C1 segment of cervical spinal cord (tissue), 14 donors: Measurements from ENCODE around the gene RABEP1.
A peak's percentile ranks its signal among the peaks of the same experiment; 100 is the strongest.

ENCODE experiments used
- DNase-seq, 14 donors: peaks; one replicate each; lab custom pipeline; 2025; lab: John Stamatoyannopoulos, UW

Gene RABEP1

DNA sequence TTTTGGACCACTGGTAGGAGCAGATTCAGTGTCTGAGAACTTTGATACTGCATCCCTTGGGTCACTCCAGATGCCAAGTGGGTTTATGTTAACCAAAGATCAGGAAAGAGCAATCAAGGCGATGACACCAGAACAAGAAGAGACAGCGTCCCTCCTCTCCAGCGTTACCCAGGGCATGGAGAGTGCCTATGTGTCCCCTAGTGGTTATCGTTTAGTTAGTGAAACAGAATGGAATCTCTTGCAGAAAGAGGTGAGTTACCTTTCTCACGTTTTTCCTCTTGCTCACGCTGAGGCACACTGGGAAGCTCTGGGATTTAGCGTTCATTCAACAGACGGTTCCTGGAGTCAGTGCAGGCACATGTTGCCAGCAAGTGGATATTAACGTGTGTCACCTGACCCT lies 79.3 kb downstream of the RABEP1 start:
- DNase-seq = no peak

DNA sequence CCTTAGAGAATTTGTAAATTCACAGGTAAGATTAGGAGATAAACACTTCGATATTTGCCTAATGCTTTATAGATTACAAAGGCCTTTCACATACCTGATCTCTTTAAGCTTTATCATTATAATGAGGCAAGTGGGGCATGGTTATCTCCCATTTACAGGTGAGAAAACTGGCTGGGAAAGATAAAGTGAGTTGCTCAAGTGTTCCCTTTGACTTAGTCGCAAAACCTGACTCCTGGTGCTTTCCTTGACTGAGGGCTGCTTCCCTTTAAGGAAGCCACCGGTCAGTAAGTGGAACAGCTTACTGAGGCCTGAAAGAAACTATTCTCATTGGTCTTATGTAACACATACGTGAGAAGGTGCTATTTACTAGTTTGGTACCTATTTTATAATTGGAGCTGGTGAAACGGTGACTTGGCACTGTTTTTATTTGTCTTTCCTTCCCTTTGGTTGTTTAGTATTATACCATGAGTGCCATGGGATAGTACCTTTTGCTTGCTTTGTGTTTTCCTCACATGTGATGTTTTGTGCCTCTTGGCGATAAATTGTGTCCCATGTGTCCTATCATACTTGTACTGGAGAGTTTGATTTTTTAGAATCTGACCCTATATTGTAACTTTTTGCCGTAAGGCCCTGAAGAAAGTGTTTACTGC lies 80.2 kb downstream of the RABEP1 start:
- DNase-seq = no peak

DNA sequence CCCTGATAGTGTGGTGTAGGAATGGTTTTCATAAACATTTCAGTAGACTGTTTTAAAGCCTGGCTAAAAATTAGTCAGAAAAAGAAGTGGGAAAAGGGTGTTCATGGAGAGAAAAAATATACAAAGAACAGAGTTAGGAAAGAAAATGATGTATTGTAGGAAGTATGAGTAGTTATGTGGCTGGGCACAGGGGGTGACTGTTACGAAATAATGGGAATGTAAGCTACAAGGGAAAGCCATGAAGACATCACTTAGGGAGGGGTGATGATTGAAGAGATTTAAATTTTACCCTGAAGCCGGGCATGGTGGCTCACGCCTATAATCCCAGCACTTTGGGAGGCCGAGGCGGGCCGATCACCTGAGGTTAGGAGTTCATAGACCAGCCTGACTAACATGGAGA lies 82.1 kb downstream of the RABEP1 start:
- no peak for DNase-seq

DNA sequence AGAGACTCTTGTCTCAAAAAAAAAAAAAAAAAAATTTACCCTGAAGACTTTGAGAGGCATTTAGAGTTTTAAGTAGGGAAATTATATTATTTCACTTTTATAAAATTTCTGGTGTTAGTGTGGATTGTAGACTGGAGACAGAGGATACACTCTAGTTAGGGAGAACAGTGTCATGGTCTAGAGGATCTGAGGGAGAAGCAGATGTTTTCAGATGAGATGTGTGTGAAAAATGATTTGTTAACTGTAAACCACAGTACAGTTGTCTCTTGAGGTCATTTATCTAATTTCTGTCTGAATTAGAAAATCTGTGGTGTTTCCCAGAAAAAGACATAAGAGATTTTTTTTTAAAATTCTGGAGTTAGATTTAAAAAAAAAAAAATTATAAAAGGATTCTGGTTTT lies 82.6 kb downstream of the RABEP1 start:
- DNase-seq = no peak

DNA sequence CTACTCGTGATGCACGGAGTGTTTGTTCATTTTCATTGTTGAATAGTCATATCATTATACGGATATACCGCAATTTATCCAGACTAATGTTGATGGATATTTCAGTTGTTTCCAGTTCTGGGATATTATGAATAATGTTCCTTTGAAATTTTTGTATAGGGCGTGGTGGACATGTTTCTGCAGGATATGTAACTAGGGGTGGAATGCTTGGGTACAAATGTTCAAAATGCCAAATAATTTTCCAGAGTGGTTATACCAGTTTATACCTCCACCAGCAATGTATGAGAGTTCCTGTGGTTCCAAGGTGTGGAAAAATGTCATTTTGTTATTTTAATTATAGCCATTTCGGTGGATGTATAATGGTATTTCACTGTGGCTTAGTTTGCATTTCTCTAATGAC lies 83.7 kb downstream of the RABEP1 start:
- DNase-seq = no peak

DNA sequence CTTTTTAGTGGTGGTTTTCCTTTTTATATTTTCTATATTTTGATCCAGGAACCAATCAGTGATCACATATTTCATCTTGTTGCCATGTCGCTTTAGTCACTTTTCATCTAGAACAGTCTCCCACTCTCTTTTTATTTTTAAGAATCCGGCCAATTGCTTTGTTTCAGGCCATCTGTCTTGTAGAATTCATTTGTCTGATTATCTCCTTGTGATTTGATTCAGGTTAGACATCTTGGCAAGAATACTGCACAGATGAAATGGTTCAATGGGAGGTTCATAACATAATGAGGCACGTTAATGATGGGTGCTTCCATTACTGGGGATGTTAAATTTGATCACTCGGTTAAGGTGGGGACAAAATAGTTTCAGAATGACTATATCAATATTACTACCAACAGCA lies 88.3 kb downstream of the RABEP1 start:
- DNase-seq = peak in 1 of 14 donors; percentile 20

DNA sequence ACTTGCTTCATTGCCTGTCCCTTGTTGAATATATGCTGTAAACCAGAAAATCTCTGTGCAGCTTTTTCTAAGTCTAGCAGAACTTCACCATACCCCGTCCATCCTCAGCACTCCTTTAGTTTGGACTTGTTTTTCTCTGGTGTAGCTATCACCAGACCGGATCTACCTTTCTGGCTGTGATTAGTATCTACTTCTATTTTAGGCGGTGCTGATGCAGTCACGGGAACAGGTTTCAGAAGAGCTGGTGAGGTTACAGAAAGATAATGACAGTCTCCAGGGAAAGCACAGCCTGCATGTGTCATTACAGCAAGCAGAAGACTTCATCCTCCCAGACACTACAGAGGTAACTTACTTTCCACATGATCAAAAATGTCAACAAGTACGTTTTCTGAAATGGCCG lies 91.0 kb downstream of the RABEP1 start:
- no peak for DNase-seq

DNA sequence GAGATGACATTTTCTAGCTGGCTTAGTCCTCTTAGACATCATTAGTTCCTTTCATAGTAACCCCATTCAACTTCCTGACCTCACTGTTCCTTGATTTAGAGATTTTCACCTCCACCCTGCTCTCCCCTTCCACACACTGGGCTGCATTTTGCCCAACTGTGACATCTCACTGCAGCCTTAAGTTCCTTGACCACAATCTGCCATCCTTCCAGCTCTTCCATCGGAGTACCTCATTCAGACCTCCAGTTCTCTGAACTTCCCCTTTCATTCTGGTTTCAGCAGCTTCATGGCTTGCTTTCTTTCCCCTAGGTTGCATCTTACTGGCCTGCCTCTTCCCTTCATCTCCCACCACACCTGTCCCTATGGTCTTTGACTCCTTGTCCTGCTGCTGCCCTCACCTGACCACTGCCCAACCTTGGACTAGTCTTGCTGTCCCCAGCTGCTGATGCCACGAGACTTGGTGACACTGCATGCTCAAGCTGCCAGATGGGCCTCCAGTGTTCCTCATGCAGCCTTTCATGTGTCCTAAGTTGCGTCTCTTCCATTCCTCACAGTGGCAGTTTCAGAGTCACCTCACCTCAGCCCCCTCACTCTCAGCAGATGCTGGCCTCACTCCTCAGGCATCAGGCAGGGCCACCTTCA lies 96.6 kb downstream of the RABEP1 start:
- no peak for DNase-seq

DNA sequence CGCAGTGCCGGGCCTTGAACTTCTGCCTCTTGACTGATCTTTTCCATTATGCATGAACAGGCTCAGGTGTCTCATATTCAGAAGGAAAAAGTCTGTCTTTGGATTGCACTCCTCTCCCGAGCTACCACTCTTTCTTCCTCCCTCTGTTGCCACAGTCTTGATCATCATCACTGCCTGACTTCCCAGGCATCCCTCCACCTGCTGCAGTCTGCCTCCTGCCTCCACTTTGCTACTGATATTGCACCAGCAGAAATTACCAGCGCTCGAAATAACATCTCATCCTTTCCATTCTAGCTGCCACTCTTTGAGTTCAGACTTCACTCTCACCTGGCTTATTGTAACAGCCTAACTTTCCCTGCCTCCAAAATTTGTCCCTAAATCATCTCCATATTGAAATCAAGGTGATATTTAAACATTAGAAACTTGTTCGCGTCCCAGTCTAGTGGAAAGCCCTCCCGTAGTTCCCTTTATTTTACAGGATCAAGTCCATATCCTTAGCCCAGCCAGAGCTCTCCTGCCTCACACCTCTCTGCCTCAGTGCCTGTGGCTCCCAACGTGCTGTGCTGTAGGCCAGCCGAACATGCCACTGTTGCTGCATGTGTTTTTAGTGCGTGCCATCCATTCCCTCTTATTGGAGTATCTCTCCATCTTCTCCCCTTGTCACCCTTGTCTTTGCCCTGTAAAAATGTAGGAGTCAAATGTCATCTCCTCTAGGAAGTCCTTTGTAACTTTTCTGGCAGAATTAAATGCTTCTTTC lies 97.4 kb downstream of the RABEP1 start:
- DNase-seq = no peak

DNA sequence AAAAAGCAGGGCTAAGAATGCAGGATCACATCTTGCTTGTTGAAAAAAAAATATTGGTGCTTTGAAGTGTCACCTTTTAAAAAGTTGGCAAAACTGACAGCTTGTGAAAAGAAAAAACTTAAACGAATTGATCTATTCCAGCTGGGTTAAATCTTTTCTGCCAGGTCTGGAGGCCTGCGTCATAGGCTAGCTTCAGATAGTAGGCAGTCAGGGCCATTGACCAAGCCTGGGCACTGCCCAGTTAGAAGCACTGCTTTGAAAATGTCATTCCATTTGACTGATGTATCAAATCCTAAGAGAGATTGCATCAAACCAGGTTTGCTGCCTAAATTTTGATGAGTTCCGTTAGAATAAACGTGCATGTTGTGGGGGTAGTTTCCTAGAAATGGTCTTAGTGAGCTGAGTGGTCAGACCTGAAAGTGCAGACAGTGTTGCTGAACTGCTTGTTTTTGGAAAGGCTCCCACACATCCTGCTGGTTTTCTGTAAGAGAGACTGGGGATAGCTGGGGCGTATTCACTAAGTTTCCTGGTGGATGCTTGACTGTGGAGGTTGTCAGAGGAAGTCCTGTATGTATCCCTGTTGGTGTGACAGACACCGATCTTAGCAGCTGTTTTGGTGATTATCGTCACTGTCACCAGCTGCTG lies 98.5 kb downstream of the RABEP1 start:
- DNase-seq = no peak

DNA sequence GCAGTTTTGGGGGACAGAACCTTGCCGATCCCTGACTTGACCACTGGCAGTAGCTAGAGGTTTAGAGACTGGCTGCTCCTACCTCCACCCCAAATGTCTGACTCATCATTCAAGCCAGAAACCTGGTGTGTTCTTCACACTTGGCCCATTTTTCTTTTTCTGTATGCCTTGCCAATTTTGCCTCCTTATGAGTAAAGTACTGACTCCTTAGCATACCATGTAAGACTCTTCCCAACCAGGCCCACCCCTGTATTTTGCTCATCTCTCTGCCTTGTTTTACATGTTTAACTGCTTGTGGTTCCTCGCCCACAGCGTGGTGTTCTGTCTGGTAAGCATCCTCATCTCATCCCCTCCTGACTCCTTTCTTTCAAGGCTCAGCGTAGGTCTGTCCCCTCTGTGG lies 99.5 kb downstream of the RABEP1 start:
- DNase-seq = no peak

DNA sequence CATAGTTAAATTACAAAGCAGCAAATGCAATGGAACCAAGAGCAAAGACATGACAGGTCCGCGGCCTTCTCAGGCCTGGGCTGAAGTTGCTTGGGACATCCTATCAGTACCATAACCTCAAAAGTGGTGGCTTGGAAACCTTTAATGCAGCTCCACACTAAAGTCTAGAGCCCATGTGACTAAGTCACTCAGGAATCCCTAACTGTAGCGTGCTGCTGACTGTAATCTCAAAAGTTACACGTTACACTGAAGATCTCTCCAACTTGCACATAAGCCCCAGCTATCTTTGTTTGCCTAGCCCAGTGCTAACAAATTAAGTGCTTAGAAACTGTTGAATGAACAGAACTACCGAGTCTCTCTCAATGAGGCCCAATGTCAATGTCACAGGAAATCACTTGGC lies 109.6 kb downstream of the RABEP1 start:
- no peak for DNase-seq

DNA sequence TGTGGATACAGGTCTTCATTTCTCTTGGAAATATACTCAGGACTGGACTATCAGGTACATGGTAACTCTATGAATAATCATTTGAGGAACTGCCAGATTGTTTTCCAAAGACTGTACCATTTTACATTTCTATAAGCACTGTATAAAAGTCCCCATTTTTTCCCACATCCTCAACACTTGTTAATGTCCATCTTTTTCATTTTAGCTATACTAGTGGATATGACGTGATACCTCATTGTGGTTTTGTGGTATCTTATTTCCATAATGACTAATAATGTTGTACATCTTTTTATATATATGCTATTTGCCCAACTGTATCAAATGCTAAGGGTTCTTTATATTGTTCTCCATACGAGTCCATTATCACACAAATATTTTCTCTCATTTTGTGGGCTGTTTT lies 114.5 kb downstream of the RABEP1 start:
- no peak for DNase-seq

DNA sequence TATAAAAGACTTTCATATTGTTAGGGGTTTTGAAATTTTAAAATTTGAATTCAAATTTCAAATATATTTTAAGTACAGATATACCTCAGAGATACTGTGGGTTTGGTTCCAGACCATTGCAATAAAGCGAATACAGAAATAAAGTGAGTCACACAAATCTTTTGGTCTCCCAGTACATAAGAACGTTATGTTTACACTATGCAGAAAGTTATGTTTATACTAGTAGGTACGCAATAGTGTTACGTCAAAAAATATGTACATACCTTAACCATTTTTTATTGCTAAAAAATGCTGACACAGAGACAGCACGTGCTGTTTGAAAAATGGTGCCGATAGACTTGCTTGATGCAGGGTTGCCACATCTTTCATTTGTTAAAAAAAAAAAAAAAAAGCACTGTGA lies 117.7 kb downstream of the RABEP1 start:
- no peak for DNase-seq

DNA sequence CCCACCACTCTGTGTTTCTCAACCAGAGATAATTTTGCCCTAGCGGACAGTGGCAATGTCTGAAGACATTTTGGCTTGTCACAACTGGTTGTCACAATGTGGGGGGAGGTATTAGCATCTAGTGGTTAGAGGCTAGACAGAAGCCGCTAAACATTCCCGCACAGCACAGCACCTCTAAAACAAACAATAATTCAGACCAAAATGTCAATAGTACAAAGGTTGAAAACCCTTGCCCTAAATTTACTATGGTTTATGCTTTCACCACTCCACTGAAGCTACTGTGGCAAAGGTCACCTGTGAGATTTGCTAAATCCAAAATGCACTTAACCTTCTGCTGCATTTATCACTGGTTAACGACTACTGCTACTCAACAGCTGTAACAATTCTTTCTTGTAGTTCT lies 123.3 kb downstream of the RABEP1 start:
- DNase-seq = no peak

DNA sequence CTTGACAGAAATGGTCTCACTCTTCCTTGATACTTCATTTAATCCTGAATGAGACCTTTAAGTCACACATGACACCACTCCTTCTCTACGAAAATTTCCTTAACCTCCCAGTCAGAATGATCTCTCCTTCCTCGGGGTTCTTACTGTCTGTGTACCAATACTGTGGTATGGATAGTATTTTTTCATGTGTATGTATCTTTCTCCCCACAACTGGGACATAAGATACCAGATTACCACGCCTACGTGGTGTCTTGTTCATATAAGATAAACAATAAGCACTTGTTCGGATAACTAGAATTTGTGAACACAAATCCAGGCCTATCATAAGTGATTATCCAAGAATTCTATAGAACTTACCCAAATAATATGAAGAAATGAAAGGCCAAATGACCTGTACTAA lies 126.1 kb downstream of the RABEP1 start:
- no peak for DNase-seq

DNA sequence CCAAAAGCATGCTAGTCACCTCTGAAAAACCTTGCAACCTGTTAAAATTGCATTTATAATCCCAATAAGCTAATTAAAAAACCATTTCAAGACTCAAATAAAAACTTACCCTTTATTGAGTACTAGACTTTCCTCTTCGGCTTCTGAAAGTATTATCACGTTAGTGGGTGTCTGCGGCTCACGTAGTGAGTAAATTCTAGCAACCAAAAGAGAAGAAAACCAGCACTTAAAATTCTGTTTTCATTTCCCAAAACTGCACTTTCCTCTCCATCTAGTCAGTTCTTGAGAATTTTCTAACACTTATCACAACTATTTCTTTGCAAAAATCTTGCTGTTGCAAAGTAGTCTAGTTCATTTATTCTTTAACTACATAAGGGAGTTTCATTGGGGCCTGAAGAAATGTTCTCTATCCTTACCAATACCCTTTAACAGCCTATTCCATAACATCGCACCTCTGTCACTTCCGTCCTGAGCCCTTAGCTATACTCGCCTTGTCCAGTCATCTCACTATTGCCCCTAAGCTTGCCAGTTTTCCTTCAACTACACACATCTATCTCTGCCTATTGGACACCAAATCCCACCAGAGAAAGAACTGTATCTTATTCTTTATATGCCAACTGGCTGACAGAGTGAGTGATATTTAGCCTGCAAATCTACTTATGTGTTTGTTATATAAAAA lies 128.6 kb downstream of the RABEP1 start:
- no peak for DNase-seq

DNA sequence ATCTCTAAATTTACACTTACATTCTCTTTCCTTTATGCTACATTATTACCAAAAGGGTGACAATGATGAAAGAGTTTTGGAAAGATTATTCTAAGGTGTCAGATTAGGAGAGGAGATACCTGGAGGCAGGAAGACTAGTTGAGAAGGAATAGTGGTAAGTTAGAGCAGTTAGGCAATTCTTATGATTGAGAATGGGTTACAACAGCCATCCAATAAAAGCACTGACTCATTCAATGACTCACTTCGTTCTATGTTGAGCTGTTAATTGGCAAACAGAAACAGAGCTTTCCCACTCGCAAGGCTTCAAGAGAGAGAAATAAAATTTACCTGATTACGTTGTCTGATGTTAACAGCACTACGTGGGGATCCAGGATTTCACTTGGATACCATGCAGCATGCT lies 131.6 kb downstream of the RABEP1 start:
- no peak for DNase-seq

DNA sequence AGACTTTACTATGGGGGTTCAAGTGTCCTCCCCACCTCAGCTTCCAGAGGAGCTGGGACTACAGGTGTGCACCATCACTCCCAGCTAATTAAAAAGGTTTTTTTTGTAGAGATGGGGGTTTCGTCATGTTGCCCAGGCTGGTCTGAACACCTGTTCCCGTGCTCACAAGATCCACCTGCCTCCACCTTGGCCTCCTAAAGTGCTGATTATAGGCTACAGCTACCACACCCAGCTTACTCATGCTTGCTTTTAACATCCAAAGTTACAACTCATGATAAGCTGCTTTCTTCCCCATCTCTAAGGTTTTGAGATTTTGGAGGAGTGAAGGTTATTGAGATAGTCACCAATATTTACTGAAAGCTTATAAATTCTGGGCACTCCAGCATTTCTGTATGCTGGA lies 134.8 kb downstream of the RABEP1 start:
- DNase-seq = no peak

DNA sequence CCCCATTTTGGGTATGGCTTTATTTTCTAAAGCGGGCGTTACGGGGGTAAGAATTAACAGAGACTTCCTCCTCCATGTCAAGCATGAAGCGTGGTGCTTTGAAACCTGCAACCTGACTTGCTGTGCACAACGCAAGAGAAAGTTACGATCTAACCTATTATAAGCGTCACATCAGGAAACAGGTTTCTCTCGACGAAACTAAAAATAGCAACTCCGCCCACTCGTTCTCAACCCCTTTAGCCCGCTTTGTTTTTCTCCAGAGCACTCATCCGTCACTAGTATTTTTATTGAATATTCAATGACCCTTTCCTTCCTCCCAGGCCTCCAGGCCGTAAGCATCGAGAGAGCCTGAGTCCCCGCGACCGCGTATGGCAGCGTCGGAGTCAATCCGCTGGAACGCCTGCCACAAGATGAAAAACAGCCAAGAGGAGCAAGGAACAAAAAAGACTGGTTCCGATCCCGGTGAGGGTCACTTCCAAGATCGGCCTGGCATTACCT lies 136.8 kb downstream of the RABEP1 start:
- DNase-seq = peak in 2 of 14 donors; percentile 42 to 53

DNA sequence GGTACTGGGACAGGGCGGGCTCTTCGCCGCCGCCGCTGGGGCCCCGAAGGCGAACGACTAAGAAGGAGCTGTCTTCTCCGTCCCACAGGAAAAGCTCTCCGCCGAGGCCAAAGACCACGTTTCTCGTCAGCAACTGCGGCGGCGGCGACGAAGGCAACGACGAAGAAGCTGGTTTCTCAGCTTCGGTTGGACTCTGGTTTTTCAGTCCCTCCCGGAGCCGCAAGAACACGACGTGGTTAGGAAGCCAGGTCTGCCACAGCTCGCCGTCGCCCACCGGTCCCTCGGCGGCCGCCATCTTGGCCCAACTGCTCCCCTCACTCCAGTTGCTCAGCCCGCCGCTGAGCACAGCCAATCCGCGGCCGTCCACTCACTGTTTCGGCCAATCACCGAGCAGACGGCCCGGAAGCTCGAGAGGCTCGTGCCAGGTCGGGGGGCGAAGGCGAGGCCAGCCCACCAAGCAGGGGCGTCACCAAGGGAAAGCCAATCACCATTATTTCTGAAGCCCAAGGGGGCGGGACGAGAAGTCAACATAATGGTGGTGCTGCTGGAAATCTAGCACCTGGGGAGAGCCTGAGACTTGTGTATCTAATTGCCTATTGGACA lies 137.4 kb downstream of the RABEP1 start, which contains the start of gene NUP88:
Gene NUP88 (minus strand): TSS at position 307 of the 603 bp plus-strand sequence. CDS start 12 bp downstream, at position 295.
- peak; percentile 71 to 98 (median 96) for DNase-seq
